Muscle layer of colon (tissue), 2 donors: ENCODE data around the gene AGO4.
"Not testable (repeated sequence)": the region's sequence is repeated elsewhere in the genome, so short reads cannot be mapped to it uniquely, and the experiment has no call there.

ENCODE experiments used
- H3K27ac ChIP-seq: one replicate; pipeline ENCODE4 v1.7.0; 2013; ENCODE audit warnings: low read depth, mild to moderate bottlenecking, low read length, moderate library complexity
- H3K27me3 ChIP-seq, 2 donors: one replicate each; pipeline ENCODE4 v1.7.0; 2013; ENCODE audit warnings: low read length in 2 of 2, mild to moderate bottlenecking in 2 of 2; ENCODE audit not compliant: insufficient read depth in 2 of 2, control insufficient read depth in 1 of 2
- H3K36me3 ChIP-seq: one replicate; pipeline ENCODE4 v1.7.0; 2013; ENCODE audit warnings: mild to moderate bottlenecking, low read length; ENCODE audit not compliant: insufficient read depth
- H3K4me1 ChIP-seq: one replicate; pipeline ENCODE4 v1.7.0; 2013; ENCODE audit warnings: mild to moderate bottlenecking, low read length; ENCODE audit not compliant: insufficient read depth
- H3K4me3 ChIP-seq, 2 donors: one replicate each; pipeline ENCODE4 v1.7.0; 2013; ENCODE audit warnings: low read length in 2 of 2, low read depth in 1 of 2, mild to moderate bottlenecking in 1 of 2, moderate library complexity in 1 of 2
- H3K9ac ChIP-seq: one replicate; pipeline ENCODE4 v1.7.0; 2013; ENCODE audit warnings: low read length
- H3K9me3 ChIP-seq: one replicate; pipeline ENCODE4 v1.7.0; 2013; ENCODE audit warnings: mild to moderate bottlenecking, low read length
- donor health status: abdominal sarcoma.
- donor health status: Adenocarcinoma of cecum.

AGO4 gene

DNA sequence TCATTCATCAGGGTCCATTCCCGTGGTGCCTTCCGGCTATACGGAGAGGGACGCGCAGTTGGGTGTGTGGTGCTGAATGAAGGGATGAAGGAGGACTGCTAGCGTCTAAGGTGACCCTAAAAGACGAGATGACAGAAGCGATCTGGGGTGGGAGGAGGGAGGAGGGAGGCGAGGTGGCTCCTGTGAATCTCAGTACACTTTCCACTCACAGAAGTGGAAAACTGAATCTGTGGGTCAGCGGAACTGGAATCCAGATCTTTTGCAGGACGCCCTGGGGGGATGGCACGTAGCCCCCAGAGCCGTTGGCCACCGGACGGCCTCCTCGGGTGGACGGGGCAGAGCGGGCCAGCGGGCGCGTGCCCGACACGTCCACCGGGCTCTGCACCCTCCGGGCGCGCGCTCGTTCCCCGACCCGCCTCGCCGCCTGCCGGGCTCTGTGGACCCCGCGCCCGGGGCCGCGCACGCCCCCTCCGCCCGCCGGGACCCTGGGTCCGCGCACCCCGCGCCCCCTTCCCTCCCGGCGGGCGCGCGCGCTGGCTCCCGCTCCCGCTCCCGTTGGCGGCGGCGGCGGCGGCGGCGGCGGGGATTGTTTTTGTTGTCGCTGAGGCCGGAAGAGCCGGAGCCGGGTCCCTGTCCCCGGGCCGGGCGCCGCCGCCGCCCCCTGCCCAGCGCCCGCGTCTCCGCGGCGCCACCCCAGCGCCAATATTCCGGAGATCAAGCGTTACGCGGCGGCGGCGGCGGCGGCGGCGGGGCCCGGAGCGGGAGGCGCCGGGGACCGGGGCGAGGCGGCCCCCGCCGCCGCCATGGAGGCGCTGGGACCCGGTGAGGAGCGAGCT is at the start of gene AGO4:
Gene AGO4 (plus strand): TSS at position 403 of the 836 bp plus-strand sequence. CDS start 401 bp downstream, at position 804.
- H3K9ac ChIP-seq, result peak within 1 kb of the TSS; percentile 83
- no peaks in the 10 kb centered on the region for H3K36me3 ChIP-seq
- H3K4me3 ChIP-seq, result peak within 1 kb of the TSS; percentile 63 to 88
- H3K27ac ChIP-seq, result peak within 1 kb of the TSS; percentile 46
- H3K9me3 ChIP-seq, result no peaks in the 10 kb centered on the region
- peaks cover 21% of the 10 kb centered on the region for H3K4me1 ChIP-seq
- H3K27me3 ChIP-seq, result no peaks in the 10 kb centered on the region

DNA sequence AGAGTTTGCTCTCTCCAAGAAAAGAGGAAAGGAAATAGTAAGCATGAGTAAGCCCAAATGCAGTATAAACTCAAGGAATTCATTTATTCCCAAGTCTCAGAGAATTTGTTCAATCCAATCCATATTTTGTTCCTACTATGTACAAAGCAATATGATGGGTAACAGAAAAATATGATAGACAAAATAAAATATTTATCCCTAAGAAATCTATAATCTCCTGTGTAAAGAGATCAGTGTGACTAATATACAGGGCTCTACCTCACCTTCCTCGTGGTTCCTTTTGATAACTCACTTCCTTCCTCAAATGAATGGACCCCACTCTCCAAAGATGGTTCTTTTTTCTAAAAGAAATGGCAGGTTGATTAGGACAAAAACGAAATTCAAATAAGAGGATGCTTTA is 45.7 kb upstream of the AGO4 start:
- H3K9me3 ChIP-seq, result no peaks in the 10 kb centered on the region
- H3K27me3 ChIP-seq, result no peaks in the 10 kb centered on the region
- no peaks in the 10 kb centered on the region for H3K36me3 ChIP-seq
- no peak overlapping the region for H3K4me3 ChIP-seq
- H3K4me1 ChIP-seq, result no peaks in the 10 kb centered on the region
- H3K27ac ChIP-seq, result no peak overlapping the region
- no peak overlapping the region for H3K9ac ChIP-seq

DNA sequence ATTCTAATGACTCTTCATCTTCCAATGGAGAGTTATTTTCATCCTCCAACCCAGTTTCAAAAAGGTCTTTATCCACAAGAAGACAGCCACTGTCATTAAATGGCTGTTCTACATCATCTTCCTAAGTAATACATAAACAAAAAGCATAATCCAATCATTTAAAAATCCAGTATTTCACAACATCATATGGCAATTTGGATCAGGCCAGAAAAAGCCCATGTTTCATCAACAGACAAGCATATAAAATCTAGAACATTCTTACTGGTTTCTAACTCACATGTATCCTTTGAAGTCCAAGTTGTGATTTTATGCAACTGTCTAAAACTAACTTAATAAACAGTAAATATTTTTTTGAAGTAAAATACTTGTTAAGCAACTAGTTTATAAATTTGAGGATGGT is 44.6 kb upstream of the AGO4 start:
- Histone ChIP-seq H3K9me3 (no peaks in the 10 kb centered on the region), H3K4me1 (no peaks in the 10 kb centered on the region), H3K36me3 (no peaks in the 10 kb centered on the region), H3K4me3 (no peak overlapping the region), H3K27ac (no peak overlapping the region), H3K9ac (no peak overlapping the region), H3K27me3 (no peaks in the 10 kb centered on the region)

DNA sequence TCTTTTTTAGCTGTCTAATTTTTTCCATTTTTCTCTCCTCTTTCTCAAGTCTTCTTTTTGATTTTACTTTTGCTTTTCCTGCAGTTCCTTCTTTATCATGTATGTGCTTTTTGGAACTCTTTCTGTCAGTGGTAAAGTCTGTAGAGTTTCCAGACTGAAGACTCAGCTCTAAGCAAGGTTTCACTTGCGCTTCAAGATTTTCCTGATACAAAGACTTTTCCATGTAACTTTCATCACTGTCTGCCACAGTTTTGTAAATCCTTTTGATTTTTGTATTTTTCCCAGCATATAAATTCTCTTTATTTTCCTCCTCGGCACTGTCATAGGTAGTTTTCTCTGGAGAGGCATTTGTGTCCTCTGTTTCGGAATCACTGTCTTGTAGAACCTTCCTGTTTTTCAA is 43.5 kb upstream of the AGO4 start:
- no peaks in the 10 kb centered on the region for H3K4me1 ChIP-seq
- no peak overlapping the region for H3K27ac ChIP-seq
- no peak overlapping the region for H3K4me3 ChIP-seq
- H3K27me3 ChIP-seq, result no peaks in the 10 kb centered on the region
- H3K36me3 ChIP-seq, result no peaks in the 10 kb centered on the region
- no peak overlapping the region for H3K9ac ChIP-seq
- H3K9me3 ChIP-seq, result no peaks in the 10 kb centered on the region

DNA sequence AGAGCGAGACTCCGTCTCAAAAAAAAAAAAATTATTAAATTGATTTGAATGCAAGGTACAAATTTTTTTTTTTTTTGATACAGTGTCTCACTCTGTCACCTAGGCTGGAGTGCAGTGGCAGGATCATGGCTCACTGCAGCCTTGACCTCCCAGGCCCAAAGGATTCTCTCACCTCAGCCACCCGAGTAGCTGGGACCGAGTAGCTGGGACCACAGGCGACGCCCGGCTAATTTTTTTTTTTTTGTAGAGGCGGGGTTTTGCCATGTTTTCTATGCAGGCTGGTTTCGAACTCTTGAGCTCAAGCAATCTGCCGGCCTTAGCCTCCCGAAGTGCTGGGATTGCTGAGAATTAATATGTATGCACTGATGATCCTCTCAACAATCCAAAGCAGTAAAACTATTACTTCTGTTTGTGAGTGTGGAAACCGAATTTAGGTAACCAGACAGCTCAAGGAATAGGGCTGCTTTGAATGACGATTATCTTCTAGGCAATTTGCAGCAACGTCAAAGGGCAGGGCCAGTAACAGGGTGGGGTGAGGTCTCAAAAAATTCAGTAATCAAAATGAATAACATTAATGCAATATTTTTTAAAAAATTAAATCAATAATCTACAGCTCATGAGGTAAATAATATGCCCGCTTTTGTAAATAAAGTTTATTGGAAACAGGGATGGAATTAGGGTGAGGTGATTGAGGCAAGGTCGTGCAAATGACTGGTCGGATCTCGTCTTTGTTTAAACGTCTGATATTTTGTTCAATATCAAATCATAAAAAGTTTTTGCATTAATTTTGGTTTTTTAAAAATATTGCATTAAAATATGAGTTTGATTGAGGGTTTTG is 39.2 kb upstream of the AGO4 start:
- no peaks in the 10 kb centered on the region for H3K27me3 ChIP-seq
- no peaks in the 10 kb centered on the region for H3K9me3 ChIP-seq
- no peaks in the 10 kb centered on the region for H3K4me1 ChIP-seq
- H3K9ac ChIP-seq, result no peak overlapping the region
- peak overlapping the region; percentile 37 for H3K27ac ChIP-seq
- peak overlapping the region; percentile 70 to 86 for H3K4me3 ChIP-seq
- H3K36me3 ChIP-seq, result no peaks in the 10 kb centered on the region

DNA sequence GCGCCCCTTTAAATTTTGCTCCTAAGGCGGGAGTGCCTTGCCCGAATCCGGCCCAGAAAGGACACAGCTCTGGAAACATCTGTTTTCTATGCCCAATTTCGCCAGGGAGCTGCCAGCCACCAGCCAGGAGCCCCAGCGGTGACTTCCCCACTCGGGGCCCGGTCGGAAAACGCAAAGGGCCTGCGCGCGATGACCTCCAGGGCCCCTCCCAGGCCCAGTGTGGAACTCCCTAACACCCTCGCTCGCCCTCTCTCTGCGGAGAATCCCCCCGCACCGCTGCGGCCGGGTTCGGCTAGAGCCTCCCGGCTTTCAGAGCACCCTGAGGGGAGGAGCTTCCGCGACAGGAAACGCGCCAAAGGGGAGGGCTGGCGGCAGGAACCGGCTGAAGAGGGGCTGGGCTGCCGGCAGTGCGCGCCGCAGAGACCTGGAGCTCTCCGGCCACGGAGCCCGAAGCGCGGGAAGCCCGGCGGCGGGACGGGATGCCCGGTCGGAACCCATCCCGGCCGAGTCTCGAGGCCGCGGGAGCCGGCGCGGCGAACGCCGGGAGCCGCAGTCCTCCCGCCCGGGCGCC is 38.5 kb upstream of the AGO4 start:
- H3K27ac ChIP-seq, result peak overlapping the region; percentile 37

DNA sequence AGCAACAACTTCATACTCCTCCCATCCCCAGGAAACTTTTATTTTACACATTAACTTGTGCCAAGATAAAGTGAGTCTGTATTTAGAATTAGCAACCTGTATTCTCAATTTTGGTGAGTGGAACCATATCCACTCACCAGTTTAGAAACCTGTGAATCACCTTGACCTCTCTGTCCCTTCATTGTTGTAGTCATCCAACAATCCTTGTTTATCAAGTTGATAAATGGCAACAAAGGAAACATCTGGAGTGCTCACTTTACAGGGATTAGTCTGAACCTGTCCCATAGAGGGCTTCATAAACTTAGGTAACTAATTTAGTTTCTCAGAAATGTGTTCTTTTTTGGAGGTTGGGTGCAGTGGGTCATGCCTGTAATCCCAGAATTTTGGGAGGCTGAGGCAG is 34.1 kb upstream of the AGO4 start:
- Histone ChIP-seq H3K36me3 (no peaks in the 10 kb centered on the region), H3K27me3 (no peaks in the 10 kb centered on the region), H3K4me3 (no peak overlapping the region), H3K27ac (no peak overlapping the region), H3K9me3 (no peaks in the 10 kb centered on the region), H3K9ac (no peak overlapping the region), H3K4me1 (no peaks in the 10 kb centered on the region)

More for the DNA sequence above, 38.5 kb upstream of the AGO4 start:
- no peaks in the 10 kb centered on the region for H3K4me1 ChIP-seq
- H3K9me3 ChIP-seq, result no peaks in the 10 kb centered on the region
- peak overlapping the region; percentile 70 to 86 for H3K4me3 ChIP-seq
- no peaks in the 10 kb centered on the region for H3K27me3 ChIP-seq
- no peaks in the 10 kb centered on the region for H3K36me3 ChIP-seq
- no peak overlapping the region for H3K9ac ChIP-seq

DNA sequence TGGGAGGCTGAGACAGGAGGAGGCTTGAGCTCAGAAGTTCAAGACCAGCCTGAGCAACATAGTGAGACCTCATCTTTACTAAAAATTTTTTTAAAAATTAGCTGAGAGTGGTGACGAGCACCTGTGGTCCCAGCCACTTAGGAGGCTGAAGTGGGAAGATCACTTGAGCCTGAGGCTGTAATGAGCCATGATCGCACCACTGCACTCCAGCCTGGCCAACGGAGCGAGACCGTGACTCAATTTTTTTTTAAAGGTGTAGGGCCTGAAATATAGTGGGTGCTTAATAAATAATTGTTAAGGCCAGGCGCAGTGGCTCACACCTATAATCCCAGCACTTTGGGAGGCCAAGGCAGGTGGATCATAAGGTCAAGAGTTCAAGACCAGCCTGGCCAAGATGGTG is 31.6 kb upstream of the AGO4 start:
- H3K36me3 ChIP-seq, H3K9ac ChIP-seq, H3K9me3 ChIP-seq, H3K4me3 ChIP-seq, H3K27ac ChIP-seq, H3K27me3 ChIP-seq, H3K4me1 ChIP-seq: not testable (repeated sequence)

DNA sequence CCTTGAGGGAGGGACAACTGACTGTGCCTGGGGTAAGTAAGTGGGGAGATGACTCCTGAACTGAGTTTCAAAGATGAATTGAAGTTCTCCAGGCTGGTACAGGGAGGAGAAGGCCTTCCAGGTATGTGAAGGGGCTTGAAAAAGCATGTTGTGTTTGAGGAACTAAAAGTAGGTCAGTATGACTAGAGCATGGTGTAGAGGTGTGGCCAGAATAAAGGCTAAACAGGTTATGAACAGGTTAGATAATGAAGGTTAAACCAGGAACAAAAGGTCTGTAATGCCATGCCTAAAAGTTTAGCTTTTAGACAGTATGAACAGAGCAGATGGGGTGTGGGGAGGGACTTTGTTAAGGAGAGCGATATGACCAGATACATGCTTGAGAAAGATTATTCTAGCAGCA is 30.7 kb upstream of the AGO4 start:
- Histone ChIP-seq H3K27ac (no peak overlapping the region), H3K9me3 (no peaks in the 10 kb centered on the region), H3K27me3 (no peaks in the 10 kb centered on the region)

DNA sequence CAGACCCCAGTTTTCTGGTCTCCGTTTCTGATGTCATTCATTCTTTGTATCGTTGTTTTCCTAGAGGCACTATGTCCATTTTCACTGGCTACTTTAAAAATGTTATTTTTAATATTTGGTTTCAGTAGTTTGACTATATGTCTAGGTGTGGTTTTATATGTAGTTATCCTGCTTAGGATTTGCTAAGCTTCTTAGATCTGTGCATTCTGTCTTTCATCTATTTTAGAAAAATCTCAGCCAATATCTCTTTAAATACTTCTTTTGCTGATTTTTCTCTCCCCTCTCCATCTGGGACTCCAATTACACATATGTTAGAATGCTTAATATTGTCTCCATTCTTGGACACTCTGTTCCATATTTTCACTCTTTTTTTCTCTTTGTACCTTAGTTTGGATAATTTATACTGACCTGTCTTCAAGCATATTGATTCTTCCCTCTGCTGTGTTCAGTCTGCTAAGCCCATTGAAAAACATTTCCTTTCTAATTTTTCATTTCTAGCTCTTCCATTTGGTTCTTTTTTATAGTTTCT is 24.7 kb upstream of the AGO4 start:
- H3K36me3 ChIP-seq, result no peaks in the 10 kb centered on the region
- no peak overlapping the region for H3K27ac ChIP-seq
- no peaks in the 10 kb centered on the region for H3K9me3 ChIP-seq
- H3K9ac ChIP-seq, result no peak overlapping the region
- H3K27me3 ChIP-seq, result no peaks in the 10 kb centered on the region
- no peaks in the 10 kb centered on the region for H3K4me1 ChIP-seq
- H3K4me3 ChIP-seq, result no peak overlapping the region

More for the DNA sequence above, 30.7 kb upstream of the AGO4 start:
- Histone ChIP-seq H3K9ac (no peak overlapping the region), H3K36me3 (no peaks in the 10 kb centered on the region), H3K4me1 (no peaks in the 10 kb centered on the region), H3K4me3 (no peak overlapping the region)

DNA sequence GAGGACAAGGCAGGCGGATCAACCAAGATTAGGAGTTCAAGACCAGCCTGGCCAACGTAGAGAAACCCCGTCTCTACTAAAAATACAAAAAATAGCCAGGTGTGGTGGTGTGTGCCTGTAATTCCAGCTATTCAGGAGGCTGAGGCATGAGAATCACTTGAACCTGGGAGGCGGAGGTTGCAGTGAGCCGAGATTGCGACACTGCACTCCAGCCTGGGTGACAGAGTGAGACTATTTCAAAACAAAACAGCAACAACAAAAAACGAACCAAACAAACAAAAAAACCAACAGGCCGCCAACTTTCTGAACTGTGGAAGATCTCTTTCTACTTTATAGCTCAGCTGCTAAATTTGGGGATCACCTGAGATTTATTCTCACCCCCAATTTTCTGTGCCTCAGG is 23.5 kb upstream of the AGO4 start:
- H3K27ac ChIP-seq, H3K27me3 ChIP-seq, H3K9me3 ChIP-seq, H3K9ac ChIP-seq, H3K4me3 ChIP-seq, H3K36me3 ChIP-seq, H3K4me1 ChIP-seq: not testable (repeated sequence)
